Thymus (tissue), 11 donors: Measurements from ENCODE around the gene UBL4B. TPM values are rescaled to one million over a fixed set of nuclear protein-coding genes. Genes with fewer than 3 reads are reported as not detected.

Experiments used
- DNase-seq, 9 donors: peaks; one replicate each; pipeline ENCODE4 v3.0.0-alpha.2; 2013; ENCODE audit warnings: low spot score in 9 of 9, low read depth in 6 of 9, missing footprints in 1 of 9
- H3K27ac ChIP-seq, 2 donors: one replicate each; pipeline ENCODE4 v1.5.1; 2013; ENCODE audit warnings: control low read depth in 1 of 2, low read depth in 1 of 2, low read length in 1 of 2, mild to moderate bottlenecking in 1 of 2, moderate library complexity in 1 of 2
- H3K27me3 ChIP-seq, 2 donors: one replicate each; pipeline ENCODE4 v1.5.1; 2013; ENCODE audit warnings: low read length in 1 of 2; ENCODE audit not compliant: control insufficient read depth in 2 of 2, insufficient read depth in 1 of 2
- H3K36me3 ChIP-seq, 2 donors: one replicate each; pipeline ENCODE4 v1.5.1; 2013; ENCODE audit warnings: low read length in 1 of 2, mild to moderate bottlenecking in 1 of 2, moderate library complexity in 1 of 2; ENCODE audit not compliant: control insufficient read depth in 2 of 2, insufficient read depth in 2 of 2
- H3K4me1 ChIP-seq, 2 donors: one replicate each; pipeline ENCODE4 v1.5.1; 2013; ENCODE audit warnings: low read length in 2 of 2; ENCODE audit not compliant: control insufficient read depth in 2 of 2, insufficient read depth in 2 of 2
- H3K4me3 ChIP-seq, 2 donors: one replicate each; pipeline ENCODE4 v1.5.1; 2013; ENCODE audit warnings: low read length in 2 of 2, control low read depth in 1 of 2, mild to moderate bottlenecking in 1 of 2
- H3K9me3 ChIP-seq, 2 donors: one replicate each; pipeline ENCODE4 v1.5.1; 2013; ENCODE audit warnings: low read length in 1 of 2, mild to moderate bottlenecking in 1 of 2; ENCODE audit not compliant: control insufficient read depth in 2 of 2, insufficient read depth in 1 of 2
- WGBS: extraction: QIAGEN DNeasy Blood & Tissue Kit; methylation state at CpG from one replicate; pipeline ENCODE4 v1.1.7; 2013; 5-methylcytosine and 5-hydroxymethylcytosine counted together
- polyA plus RNA-seq: library from polyadenylated mRNA; stranded (reverse); fragments of 200-250 nt; gene quantifications from one replicate; pipeline ENCODE4 v1.2.3, GENCODE V29; 2013
- total RNA-seq: library from RNA; stranded (reverse); fragments of 120-200 nt; gene quantifications from one replicate; pipeline ENCODE4 v1.2.4, GENCODE V29; 2013
- donor health status: healthy.

Gene UBL4B
- total and polyA plus RNA-seq, 2 donors = 0.11 TPM; not detected in 1

DNA sequence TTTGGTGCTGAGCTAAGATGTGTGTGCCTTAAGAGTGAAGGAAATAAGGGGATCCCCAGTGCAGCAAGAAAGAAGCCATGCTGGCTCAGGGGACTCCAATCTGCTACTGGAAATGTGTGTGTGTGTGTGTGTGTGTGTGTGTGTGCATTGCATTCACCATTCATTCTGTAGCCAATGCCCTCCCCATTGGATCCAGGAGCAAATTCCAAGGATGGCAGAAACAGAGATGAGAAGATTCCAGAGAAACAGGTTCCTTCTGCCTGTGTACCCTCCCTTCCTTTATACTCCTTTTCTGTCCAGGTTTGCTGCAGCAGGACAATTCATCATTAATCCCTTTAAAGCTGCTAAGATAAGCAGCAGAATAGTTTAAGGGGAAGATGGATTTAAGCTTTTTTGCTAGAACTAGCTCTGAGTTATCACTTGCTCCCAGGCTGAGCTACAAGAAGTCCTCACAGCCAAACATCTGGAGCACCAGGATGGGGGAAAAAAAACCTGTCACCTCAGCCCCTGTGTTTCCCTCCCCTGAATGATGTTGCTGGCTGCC, 41.2 kb downstream of the UBL4B start:
- Histone ChIP-seq H3K36me3 (no peaks in the 10 kb centered on the region), H3K4me3 (no peak overlapping the region), H3K9me3 (no peaks in the 10 kb centered on the region), H3K4me1 (no peaks in the 10 kb centered on the region), H3K27ac (no peak overlapping the region), H3K27me3 (peaks cover 28 to 67% of the 10 kb centered on the region in 2 donors)
- no peak for DNase-seq

DNA sequence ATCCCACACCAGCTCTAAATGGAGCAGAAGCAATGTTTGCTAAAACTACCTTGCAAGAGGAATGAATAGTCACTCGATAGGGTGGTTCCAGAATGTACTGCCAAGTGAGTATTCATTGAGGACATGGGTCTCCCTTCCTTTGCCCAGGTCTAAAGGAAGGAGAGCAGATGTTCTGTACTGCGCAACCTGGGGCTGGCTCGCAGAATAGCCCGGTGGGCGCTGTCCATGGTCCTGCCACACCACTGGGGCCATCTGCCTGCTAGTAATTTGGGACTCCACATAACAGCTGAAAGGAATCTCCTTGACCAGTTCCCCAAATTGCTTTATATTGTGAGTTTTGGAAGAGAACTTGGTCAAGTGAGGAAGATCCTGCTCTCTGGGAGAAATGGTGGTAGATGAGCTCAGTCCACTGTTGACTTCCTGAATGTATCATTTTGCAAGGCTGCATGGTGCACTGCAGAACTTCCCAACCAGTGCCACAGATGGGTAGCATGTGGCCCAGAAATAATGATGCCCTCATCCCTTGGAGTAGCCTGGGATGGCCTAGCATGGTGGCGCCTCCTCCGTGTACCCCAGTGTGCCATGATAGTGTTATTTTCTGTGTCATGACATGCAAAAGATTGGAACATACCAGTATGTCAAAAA, 43.8 kb downstream of the UBL4B start:
- WGBS = 21% methylated on average over 7 of the region's 7 CpGs
- DNase-seq = peak in 8 of 9 donors; percentile 16 to 54 (median 26)
- peaks cover 10 to 42% of the 10 kb centered on the region in 2 donors for H3K27me3 ChIP-seq
- H3K27ac ChIP-seq = no peak overlapping the region
- H3K36me3 ChIP-seq = no peaks in the 10 kb centered on the region
- H3K4me1 ChIP-seq = no peaks in the 10 kb centered on the region
- no peaks in the 10 kb centered on the region for H3K9me3 ChIP-seq
- H3K4me3 ChIP-seq = no peak overlapping the region

DNA sequence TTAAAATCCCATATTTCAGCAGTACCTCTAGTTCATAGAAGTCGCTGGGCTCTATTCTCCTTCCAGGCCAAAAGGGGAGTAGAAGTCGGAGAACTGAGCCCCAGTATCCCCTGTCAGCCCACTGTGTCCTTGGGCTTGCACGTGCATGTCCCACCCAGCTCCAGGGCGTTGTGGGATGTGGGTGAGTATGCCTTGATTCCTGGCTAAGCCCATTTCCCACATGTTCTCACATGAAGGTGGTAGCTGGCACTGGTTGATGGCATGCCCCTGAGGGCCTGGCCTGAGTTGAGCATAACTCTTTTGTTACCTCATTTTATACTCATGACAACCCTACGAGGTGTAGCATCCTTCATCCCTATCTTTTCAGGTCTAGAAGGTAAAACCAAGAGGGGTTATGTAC, 46.0 kb downstream of the UBL4B start:
- Histone ChIP-seq H3K27me3 (peaks cover 2 to 22% of the 10 kb centered on the region in 2 donors), H3K36me3 (no peaks in the 10 kb centered on the region), H3K4me3 (no peak overlapping the region), H3K9me3 (peaks cover 0 to 1% of the 10 kb centered on the region in 2 donors), H3K4me1 (no peaks in the 10 kb centered on the region), H3K27ac (no peak overlapping the region)
- no peak for DNase-seq
- WGBS = 93% methylated on average over 5 of the region's 5 CpGs

DNA sequence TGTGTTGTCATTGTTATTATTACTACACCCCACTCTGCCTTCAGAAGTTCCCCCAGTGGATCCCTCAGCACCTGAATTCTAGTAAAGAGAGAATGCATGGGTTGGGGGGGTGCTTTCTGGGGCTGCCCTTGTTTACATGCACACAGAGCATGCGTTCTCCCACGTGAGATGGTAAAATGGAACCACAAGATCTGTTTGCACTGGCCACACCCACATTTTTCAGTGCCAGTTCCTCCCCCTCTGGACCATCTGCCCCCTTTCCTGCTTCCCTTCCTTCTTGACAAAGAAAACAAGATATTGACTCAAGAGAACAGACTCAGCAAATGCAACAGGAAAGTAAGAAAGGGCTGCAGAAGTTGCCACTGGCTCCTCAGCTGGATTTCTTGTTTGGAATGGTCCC, 46.9 kb downstream of the UBL4B start:
- H3K27me3 ChIP-seq = peaks cover 2 to 19% of the 10 kb centered on the region in 2 donors
- no peak for DNase-seq
- WGBS = 40% methylated on average over 2 of the region's 2 CpGs
- no peaks in the 10 kb centered on the region for H3K4me1 ChIP-seq
- H3K4me3 ChIP-seq = no peak overlapping the region
- H3K36me3 ChIP-seq = no peaks in the 10 kb centered on the region
- no peak overlapping the region for H3K27ac ChIP-seq
- peaks cover 0 to 1% of the 10 kb centered on the region in 2 donors for H3K9me3 ChIP-seq

DNA sequence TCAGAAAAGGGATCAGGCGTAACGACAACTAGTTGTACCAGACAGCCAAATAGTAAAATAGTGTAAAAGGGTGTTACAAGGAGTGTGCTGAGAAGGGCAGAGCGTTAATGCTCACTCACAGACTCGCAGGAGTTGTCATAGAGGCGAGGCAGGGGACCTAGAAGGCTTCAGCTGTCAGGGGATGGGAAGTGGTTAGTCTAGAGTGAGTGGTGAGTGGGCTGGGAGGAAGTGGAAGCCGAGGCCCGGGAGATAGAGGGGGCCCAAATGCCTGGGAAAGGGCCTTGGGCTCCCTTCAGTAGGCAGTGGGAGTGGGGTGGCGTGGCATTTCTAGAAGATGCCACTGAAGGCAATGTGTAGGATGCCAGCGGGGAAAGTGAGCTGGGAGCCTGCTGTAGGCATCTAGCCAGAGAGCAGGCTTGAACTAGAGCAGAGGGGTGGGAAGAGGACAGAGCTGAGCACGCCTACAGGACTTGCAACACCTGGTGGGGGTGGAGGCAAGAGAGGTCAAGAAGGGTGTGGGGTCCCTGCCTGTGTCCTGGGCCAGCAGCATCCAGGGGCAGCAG, 48.4 kb downstream of the UBL4B start:
- Histone ChIP-seq H3K4me1 (no peaks in the 10 kb centered on the region), H3K27me3 (peaks cover 0 to 15% of the 10 kb centered on the region in 2 donors), H3K27ac (no peak overlapping the region), H3K36me3 (no peaks in the 10 kb centered on the region), H3K9me3 (peaks cover 0 to 1% of the 10 kb centered on the region in 2 donors), H3K4me3 (no peak overlapping the region)
- no peak for DNase-seq
- 40% methylated on average over 10 of the region's 10 CpGs for WGBS

DNA sequence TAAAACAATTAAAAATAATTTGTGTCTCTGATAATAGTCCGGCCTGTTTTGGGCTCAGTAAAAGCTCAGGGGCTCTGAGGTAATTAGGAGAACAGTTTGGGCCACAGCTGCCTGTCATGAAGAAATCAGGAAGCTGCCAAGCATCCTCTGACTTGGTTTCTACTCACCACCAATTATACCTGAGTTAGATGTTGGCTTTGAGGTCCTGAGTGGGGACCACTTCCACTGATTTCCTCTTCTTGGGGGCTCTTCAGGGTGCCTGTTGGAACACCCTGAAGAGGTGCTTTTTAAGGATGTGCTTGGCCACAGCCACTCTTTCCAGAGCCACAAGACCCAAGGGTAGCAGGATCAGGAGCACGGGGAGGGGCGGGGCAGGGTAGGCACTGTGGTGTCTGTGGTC, 48.9 kb downstream of the UBL4B start:
- Histone ChIP-seq H3K36me3 (no peaks in the 10 kb centered on the region), H3K4me3 (no peak overlapping the region), H3K27ac (no peak overlapping the region), H3K9me3 (peaks cover 0 to 1% of the 10 kb centered on the region in 2 donors), H3K27me3 (peaks cover 0 to 11% of the 10 kb centered on the region in 2 donors), H3K4me1 (no peaks in the 10 kb centered on the region)
- 94% methylated on average over 3 of the region's 3 CpGs for WGBS
- no peak for DNase-seq

DNA sequence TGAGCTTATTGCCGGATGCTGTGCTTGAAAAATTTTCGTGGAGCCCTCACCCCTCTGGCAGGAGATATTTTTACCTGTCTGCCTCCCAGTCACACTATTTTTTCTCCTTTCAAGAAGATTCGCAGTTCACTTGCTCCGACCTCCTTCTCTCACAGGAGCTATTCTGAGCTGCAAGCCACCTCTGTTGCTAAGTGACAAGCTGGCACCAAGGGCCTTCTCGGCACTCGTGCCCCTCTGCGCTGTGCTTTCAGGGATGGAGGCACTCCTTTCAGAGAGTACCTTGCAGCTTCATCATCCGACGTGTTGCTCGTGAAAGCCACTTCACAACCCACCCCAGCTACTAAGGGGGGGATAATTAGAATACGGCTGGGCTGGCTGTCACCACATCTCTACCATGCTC, 49.6 kb downstream of the UBL4B start:
- WGBS = 92% methylated on average over 11 of the region's 11 CpGs

More for the DNA sequence above, 49.6 kb downstream of the UBL4B start:
- no peak overlapping the region for H3K27ac ChIP-seq
- H3K27me3 ChIP-seq = peaks cover 0 to 11% of the 10 kb centered on the region in 2 donors
- H3K36me3 ChIP-seq = no peaks in the 10 kb centered on the region
- H3K4me1 ChIP-seq = no peaks in the 10 kb centered on the region
- H3K4me3 ChIP-seq = no peak overlapping the region
- DNase-seq = no peak
- H3K9me3 ChIP-seq = peaks cover 0 to 1% of the 10 kb centered on the region in 2 donors

Other genes with a start within 250 kb of the UBL4B start
- gene CSF1, start 201.6 kb upstream of the UBL4B start, total RNA-seq = 5.6 TPM
- gene CSF1, start 201.6 kb upstream of the UBL4B start, polyA plus RNA-seq = 11.1 TPM
- gene AHCYL1, start 127.7 kb upstream of the UBL4B start, total RNA-seq = 19.3 TPM
- gene AHCYL1, start 127.7 kb upstream of the UBL4B start, polyA plus RNA-seq = 33.7 TPM
- gene STRIP1, start 77.8 kb upstream of the UBL4B start, total RNA-seq = 21.6 TPM
- gene STRIP1, start 77.8 kb upstream of the UBL4B start, polyA plus RNA-seq = 20.8 TPM
- gene ALX3, start 41.8 kb upstream of the UBL4B start, total RNA-seq = 0.14 TPM
- 0.16 TPM for gene ALX3, start 41.8 kb upstream of the UBL4B start, polyA plus RNA-seq
- under 0.01 TPM for gene SLC6A17, start 38.1 kb downstream of the UBL4B start, total RNA-seq
- gene SLC6A17, start 38.1 kb downstream of the UBL4B start, polyA plus RNA-seq = 0.30 TPM
- 3.0 TPM for gene KCNC4, start 97.9 kb downstream of the UBL4B start, total RNA-seq
- gene KCNC4, start 97.9 kb downstream of the UBL4B start, polyA plus RNA-seq = 4.0 TPM
- 26.0 TPM for gene RBM15, start 226.9 kb downstream of the UBL4B start, total RNA-seq
- gene RBM15, start 226.9 kb downstream of the UBL4B start, polyA plus RNA-seq = 5.6 TPM